ENCODE measurements around the gene TMCC1.
"Not testable (repeated sequence)": the region's sequence is repeated elsewhere in the genome, so short reads cannot be mapped to it uniquely, and the experiment has no call there.

Gene TMCC1

GRCh38 chr3:129892857-129893580 lies 492 bp downstream of the TMCC1 start:
- no peak for FAIRE-seq

GRCh38 chr3:129892486-129892856 lies 1.0 kb downstream of the TMCC1 start:
- DNase-seq (ENCODE audit: low spot score) (no peak), FAIRE-seq (no peak)

More at GRCh38 chr3:129892857-129893580, 492 bp downstream of the TMCC1 start:
- peak; percentile 21 for DNase-seq (ENCODE audit: low spot score)

GRCh38 chr3:129890891-129891290 lies 2.6 kb downstream of the TMCC1 start:
- no peak for FAIRE-seq
- DNase-seq (ENCODE audit: low spot score): no peak

- DNase-seq (ENCODE audit: low spot score) (no peak), FAIRE-seq (no peak)
Measured at GRCh38 chr3:129890125-129890524, 3.4 kb downstream of the TMCC1 start.

GRCh38 chr3:129888771-129889170 lies 4.7 kb downstream of the TMCC1 start:
- DNase-seq (ENCODE audit: low spot score) (peak; percentile 90), FAIRE-seq (peak; percentile 90)

GRCh38 chr3:129881261-129881660 lies 12.2 kb downstream of the TMCC1 start:
- FAIRE-seq (no peak), DNase-seq (ENCODE audit: low spot score) (no peak)

- DNase-seq (ENCODE audit: low spot score) (no peak), FAIRE-seq (no peak)
Measured at GRCh38 chr3:129878355-129878754, 15.2 kb downstream of the TMCC1 start.

- not testable (repeated sequence) for DNase-seq (ENCODE audit: low spot score); FAIRE-seq
Measured at GRCh38 chr3:129874479-129874878, 19.0 kb downstream of the TMCC1 start.

GRCh38 chr3:129868912-129869311 lies 24.6 kb downstream of the TMCC1 start:
- no peak for FAIRE-seq
- no peak for DNase-seq (ENCODE audit: low spot score)

- DNase-seq (ENCODE audit: low spot score) (no peak), FAIRE-seq (no peak)
Measured at GRCh38 chr3:129867506-129868124, 25.9 kb downstream of the TMCC1 start.

- FAIRE-seq (no peak), DNase-seq (ENCODE audit: low spot score) (no peak)
Measured at GRCh38 chr3:129865806-129866205, 27.7 kb downstream of the TMCC1 start.

GRCh38 chr3:129864519-129864918 lies 29.0 kb downstream of the TMCC1 start:
- FAIRE-seq: no peak

GRCh38 chr3:129859272-129859671 lies 34.2 kb downstream of the TMCC1 start:
- FAIRE-seq (no peak), DNase-seq (ENCODE audit: low spot score) (no peak)

More at GRCh38 chr3:129864519-129864918, 29.0 kb downstream of the TMCC1 start:
- DNase-seq (ENCODE audit: low spot score): no peak

GRCh38 chr3:129857899-129858298 lies 35.6 kb downstream of the TMCC1 start:
- no peak for FAIRE-seq
- no peak for DNase-seq (ENCODE audit: low spot score)

GRCh38 chr3:129856790-129857189 lies 36.7 kb downstream of the TMCC1 start:
- not testable (repeated sequence) for FAIRE-seq; DNase-seq (ENCODE audit: low spot score)

GRCh38 chr3:129855832-129856419 lies 37.6 kb downstream of the TMCC1 start:
- peak; percentile 67 for FAIRE-seq
- peak; percentile 48 for DNase-seq (ENCODE audit: low spot score)

- DNase-seq (ENCODE audit: low spot score) (no peak), FAIRE-seq (no peak)
Measured at GRCh38 chr3:129855170-129855831, 38.2 kb downstream of the TMCC1 start.

- no peak for FAIRE-seq
- no peak for DNase-seq (ENCODE audit: low spot score)
Measured at GRCh38 chr3:129854460-129854859, 39.1 kb downstream of the TMCC1 start.

- FAIRE-seq: no peak
- DNase-seq (ENCODE audit: low spot score): no peak
Measured at GRCh38 chr3:129845956-129846355, 47.6 kb downstream of the TMCC1 start.

GRCh38 chr3:129840707-129841360 lies 52.7 kb downstream of the TMCC1 start:
- FAIRE-seq (no peak), DNase-seq (ENCODE audit: low spot score) (no peak)

GRCh38 chr3:129838086-129838485 lies 55.4 kb downstream of the TMCC1 start:
- no peak for FAIRE-seq
- no peak for DNase-seq (ENCODE audit: low spot score)
